ENCODE data around the gene CHRD. TPM values are rescaled to one million over a fixed set of nuclear protein-coding genes. Genes with fewer than 3 reads are reported as not detected.

CHRD gene
- total and polyA plus RNA-seq, 10 donors: 5.2 to 26.5 (median 14.9) TPM

DNA sequence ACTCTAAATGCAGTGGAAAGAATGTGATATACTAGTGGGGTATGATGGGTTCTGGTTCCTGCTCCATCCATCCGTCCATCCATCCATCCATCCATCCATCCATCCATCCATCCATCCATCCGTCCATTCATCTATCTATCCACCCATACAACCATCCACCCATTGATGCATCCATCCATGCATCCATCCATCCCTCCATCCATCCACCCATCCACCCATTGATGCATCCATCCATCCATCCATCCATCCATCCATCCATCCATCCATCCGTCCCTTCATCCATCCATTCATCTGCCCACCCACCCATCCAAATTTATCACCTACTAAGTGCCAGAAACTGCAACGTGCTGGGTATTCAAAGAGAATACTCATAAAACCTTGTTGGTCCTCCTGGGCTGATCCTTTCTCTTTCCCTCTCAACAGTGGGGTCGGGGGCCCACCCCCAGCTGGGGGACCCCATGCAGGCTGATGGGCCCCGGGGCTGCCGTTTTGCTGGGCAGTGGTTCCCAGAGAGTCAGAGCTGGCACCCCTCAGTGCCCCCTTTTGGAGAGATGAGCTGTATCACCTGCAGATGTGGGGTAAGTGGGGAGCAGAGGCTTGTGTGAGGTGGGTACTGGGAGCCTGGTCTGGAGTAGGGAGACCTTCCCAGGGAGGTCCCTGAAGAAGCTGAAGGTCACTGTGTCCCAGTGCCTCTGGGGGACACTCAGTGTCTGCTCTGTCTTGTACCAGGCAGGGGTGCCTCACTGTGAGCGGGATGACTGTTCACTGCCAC is 8.5 kb downstream of the CHRD start:
- intact Hi-C loops (cut with DNase I; ENCODE audit: low total_unique reads): no loop called here
- Histone ChIP-seq H3K9me3 (no peaks in the 10 kb centered on the region), H3K27me3 (replicated peaks in 1 of 7) (peaks cover 0 to 21% (median 0%) of the 10 kb centered on the region in 7 donors), H3K4me1 (peaks cover 0 to 11% (median 0%) of the 10 kb centered on the region in 6 donors), H3K4me3 (no peak overlapping the region), H3K27ac (no peak overlapping the region), H3K36me3 (peaks cover 0 to 16% (median 0%) of the 10 kb centered on the region in 6 donors)
- TF ChIP-seq POLR2A (IDR thresholded peaks at IDR 0.05): no peak
- TF ChIP-seq POLR2AphosphoS5 (IDR thresholded peaks at IDR 0.05): no peak
- TF ChIP-seq, protein P1, sequence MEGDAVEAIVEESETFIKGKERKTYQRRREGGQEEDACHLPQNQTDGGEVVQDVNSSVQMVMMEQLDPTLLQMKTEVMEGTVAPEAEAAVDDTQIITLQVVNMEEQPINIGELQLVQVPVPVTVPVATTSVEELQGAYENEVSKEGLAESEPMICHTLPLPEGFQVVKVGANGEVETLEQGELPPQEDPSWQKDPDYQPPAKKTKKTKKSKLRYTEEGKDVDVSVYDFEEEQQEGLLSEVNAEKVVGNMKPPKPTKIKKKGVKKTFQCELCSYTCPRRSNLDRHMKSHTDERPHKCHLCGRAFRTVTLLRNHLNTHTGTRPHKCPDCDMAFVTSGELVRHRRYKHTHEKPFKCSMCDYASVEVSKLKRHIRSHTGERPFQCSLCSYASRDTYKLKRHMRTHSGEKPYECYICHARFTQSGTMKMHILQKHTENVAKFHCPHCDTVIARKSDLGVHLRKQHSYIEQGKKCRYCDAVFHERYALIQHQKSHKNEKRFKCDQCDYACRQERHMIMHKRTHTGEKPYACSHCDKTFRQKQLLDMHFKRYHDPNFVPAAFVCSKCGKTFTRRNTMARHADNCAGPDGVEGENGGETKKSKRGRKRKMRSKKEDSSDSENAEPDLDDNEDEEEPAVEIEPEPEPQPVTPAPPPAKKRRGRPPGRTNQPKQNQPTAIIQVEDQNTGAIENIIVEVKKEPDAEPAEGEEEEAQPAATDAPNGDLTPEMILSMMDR (IDR thresholded peaks at IDR 0.05 in 8 of 11, conservative IDR thresholded peaks at IDR 0.05 in 3 of 11): no peak
- no peak for DNase-seq
- 71 to 84% (median 75%) methylated on average over 7 to 8 of the region's 8 CpGs for WGBS, 5 donors

DNA sequence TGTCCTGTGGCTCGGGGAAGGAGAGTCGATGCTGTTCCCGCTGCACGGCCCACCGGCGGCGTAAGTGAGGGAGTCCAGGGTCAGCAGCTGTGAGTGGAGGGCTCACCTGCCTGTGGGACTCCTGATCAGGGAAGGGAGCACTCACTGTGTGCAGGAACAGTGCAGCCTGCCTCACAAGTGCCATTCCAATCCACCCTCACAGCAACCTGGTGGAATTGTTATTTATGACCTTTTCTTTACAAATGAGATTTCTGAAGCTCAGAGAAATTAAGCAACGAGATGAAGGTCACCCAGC is 9.0 kb downstream of the CHRD start:
- 56 to 87% (median 76%) methylated on average over 2 to 8 of the region's 8 CpGs for WGBS, 5 donors

DNA sequence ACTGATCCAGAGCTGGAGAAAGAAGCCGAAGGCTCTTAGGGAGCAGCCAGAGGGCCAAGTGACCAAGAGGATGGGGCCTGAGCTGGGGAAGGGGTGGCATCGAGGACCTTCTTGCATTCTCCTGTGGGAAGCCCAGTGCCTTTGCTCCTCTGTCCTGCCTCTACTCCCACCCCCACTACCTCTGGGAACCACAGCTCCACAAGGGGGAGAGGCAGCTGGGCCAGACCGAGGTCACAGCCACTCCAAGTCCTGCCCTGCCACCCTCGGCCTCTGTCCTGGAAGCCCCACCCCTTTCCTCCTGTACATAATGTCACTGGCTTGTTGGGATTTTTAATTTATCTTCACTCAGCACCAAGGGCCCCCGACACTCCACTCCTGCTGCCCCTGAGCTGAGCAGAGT is 9.5 kb downstream of the CHRD start:
- Histone ChIP-seq H3K27ac (no peak overlapping the region), H3K9me3 (no peaks in the 10 kb centered on the region), H3K4me1 (peaks cover 0 to 11% (median 0%) of the 10 kb centered on the region in 6 donors), H3K36me3 (peaks cover 0 to 16% (median 0%) of the 10 kb centered on the region in 6 donors), H3K4me3 (no peak overlapping the region), H3K27me3 (replicated peaks in 1 of 7) (peaks cover 0 to 16% (median 0%) of the 10 kb centered on the region in 7 donors)
- 43 to 65% (median 54%) methylated on average over 5 of the region's 5 CpGs for WGBS, 5 donors
- TF ChIP-seq POLR2A (IDR thresholded peaks at IDR 0.05) (no peak), POLR2AphosphoS5 (IDR thresholded peaks at IDR 0.05) (no peak)
- TF ChIP-seq, protein P1 (IDR thresholded peaks at IDR 0.05 in 8 of 11, conservative IDR thresholded peaks at IDR 0.05 in 3 of 11): no peak
- DNase-seq: no peak
- intact Hi-C loops (cut with DNase I; ENCODE audit: low total_unique reads): no loop called here

More for the DNA sequence above, 9.0 kb downstream of the CHRD start:
- H3K4me3 ChIP-seq: no peak overlapping the region
- H3K36me3 ChIP-seq: peaks cover 0 to 16% (median 0%) of the 10 kb centered on the region in 6 donors
- H3K27me3 ChIP-seq (replicated peaks in 1 of 7): peaks cover 0 to 18% (median 0%) of the 10 kb centered on the region in 7 donors
- no peak overlapping the region for H3K27ac ChIP-seq
- peaks cover 0 to 11% (median 0%) of the 10 kb centered on the region in 6 donors for H3K4me1 ChIP-seq
- no peak for TF ChIP-seq POLR2AphosphoS5 (IDR thresholded peaks at IDR 0.05)
- TF ChIP-seq POLR2A (IDR thresholded peaks at IDR 0.05): no peak
- TF ChIP-seq, protein P1 (IDR thresholded peaks at IDR 0.05 in 8 of 11, conservative IDR thresholded peaks at IDR 0.05 in 3 of 11): no peak
- intact Hi-C loops (cut with DNase I; ENCODE audit: low total_unique reads): no loop called here
- DNase-seq: no peak
- no peaks in the 10 kb centered on the region for H3K9me3 ChIP-seq

DNA sequence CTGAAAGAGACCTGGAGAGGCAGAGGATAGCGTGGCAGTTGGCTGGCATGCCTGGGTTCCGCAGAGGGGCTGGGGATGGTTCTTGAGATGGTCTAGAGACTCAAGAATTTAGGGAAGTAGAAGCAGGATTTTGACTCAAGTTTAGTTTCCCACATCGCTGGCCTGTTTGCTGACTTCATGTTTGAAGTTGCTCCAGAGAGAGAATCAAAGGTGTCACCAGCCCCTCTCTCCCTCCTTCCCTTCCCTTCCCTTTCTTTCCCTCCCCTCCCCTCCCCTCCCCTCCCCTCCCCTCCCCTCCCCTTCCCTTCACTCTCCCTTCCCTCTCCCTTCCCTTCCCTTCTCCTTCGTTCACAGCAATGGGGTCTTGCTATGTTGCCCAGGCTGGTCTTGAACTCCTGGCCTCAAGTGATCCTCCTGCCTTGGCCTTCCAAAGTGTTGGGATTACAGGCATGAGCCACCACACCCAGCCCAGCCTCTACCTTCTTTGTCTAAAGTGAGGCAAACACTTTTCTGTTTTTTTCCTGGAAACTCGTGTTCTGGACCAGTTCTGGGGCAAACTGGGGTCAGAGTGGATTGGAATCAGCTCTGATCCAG is 10.2 kb downstream of the CHRD start:
- Histone ChIP-seq H3K27me3 (replicated peaks in 1 of 7) (peaks cover 0 to 11% (median 0%) of the 10 kb centered on the region in 7 donors), H3K4me1 (peaks cover 0 to 11% (median 0%) of the 10 kb centered on the region in 6 donors), H3K9me3 (no peaks in the 10 kb centered on the region), H3K36me3 (peaks cover 0 to 10% (median 0%) of the 10 kb centered on the region in 6 donors), H3K27ac (no peak overlapping the region), H3K4me3 (no peak overlapping the region)
- intact Hi-C loops (cut with DNase I; ENCODE audit: low total_unique reads): no loop called here
- TF ChIP-seq, protein P1 (IDR thresholded peaks at IDR 0.05 in 8 of 11, conservative IDR thresholded peaks at IDR 0.05 in 3 of 11): no peak
- no peak for TF ChIP-seq POLR2A (IDR thresholded peaks at IDR 0.05)
- no peak for TF ChIP-seq POLR2AphosphoS5 (IDR thresholded peaks at IDR 0.05)
- 70 to 88% (median 81%) methylated on average over 4 to 5 of the region's 5 CpGs for WGBS, 5 donors
- no peak for DNase-seq
